Stimulated activated CD4-positive, alpha-beta T cell treated with anti-CD3 and anti-CD28 coated beads, TNF-alpha, amount 100 ng/mL, for 4 hours (primary cell): ENCODE data around the gene PPP6R2.

Experiments
- DNase-seq, 3 experiments: peaks; one replicate each; pipeline ENCODE4 v3.0.0-alpha.2; 2020; ENCODE audit warnings: low read depth in 3 of 3

PPP6R2 gene

GRCh38 chr22:50467773-50468440, 124.8 kb downstream of the PPP6R2 start:
- no peak for DNase-seq

DNA sequence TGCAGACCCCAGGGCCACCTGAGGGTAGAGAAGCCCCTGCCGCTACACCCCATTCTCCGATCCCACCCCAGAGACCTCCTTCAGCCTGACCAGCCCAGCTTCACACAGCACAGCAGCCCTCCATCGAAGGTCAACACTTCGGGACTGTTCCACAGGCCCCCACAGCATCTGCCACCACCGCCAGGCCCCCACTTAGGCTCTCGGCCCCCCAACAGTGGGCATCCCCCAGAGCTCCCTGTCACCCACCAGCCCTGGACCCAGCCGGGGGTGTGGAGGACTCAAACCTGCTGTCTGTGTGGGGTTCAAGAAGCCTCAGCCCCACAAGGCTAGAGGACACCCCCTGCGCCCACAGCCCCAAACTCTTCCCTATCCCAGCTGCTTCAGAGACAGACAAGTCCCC, 125.5 kb downstream of the PPP6R2 start:
- no peak for DNase-seq

- DNase-seq: peak; percentile 77 to 95 (median 90)
Observed at GRCh38 chr22:50469377-50470305, 126.5 kb downstream of the PPP6R2 start.

DNA sequence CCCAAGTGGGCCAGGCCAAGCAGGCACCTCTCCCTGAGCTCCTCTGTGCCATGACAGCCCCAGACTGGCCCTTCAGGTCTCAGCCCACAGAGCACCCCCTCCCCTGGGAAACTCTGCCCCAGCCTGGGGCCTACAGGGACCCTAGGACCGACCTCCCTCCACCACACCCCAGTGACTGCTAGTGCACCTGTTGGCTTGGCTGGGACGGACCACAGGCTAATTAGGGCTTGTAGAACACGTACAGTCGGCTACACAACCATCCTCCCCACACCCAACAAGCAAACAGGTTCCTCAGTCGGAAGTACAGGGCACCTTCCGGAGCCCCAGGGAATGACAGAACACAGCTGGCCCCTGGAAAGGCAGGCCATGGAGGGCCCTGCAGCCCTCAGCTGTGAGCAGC, 127.4 kb downstream of the PPP6R2 start:
- no peak for DNase-seq

- DNase-seq: no peak
Observed at GRCh38 chr22:50471197-50471847, 128.2 kb downstream of the PPP6R2 start.

DNA sequence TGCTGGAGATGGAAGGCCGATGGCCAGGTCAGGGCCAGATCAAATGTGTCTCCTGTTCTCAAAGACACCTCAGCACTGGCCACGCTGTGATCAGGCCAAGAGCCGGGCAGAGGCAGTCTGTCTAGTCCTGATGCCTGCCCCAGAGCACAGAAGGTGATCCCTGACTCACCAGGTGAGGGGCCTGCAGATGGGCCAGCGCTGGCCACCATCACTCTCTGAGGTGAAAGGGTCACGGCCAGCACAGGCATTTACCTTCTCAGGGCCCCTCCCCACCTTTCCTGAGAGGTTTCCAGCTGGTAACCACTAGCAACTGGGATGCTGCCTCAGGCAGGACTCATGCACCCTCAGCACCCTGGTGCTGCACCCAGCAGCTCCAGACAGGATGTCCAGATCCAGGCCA, 128.8 kb downstream of the PPP6R2 start:
- DNase-seq: no peak

DNA sequence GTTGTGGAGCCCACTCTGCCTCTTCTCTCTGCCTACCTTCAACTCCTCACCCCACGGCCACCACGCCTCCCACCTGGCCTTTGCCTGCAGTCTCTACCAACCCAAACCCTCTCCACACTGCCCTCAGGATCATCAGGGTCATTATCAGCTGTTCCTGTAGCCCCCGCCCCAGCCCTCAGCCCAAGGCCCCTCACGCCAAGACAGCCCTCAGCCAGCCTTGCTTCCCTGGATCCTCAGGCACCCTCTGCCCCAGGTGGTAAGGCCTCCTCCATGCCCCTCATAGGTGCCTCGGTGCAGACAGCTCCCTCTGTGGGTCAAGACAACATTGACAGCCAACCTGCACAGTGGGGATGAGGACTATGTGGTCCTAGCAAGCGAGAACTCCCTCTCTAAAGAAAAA, 130.0 kb downstream of the PPP6R2 start:
- no peak for DNase-seq

DNA sequence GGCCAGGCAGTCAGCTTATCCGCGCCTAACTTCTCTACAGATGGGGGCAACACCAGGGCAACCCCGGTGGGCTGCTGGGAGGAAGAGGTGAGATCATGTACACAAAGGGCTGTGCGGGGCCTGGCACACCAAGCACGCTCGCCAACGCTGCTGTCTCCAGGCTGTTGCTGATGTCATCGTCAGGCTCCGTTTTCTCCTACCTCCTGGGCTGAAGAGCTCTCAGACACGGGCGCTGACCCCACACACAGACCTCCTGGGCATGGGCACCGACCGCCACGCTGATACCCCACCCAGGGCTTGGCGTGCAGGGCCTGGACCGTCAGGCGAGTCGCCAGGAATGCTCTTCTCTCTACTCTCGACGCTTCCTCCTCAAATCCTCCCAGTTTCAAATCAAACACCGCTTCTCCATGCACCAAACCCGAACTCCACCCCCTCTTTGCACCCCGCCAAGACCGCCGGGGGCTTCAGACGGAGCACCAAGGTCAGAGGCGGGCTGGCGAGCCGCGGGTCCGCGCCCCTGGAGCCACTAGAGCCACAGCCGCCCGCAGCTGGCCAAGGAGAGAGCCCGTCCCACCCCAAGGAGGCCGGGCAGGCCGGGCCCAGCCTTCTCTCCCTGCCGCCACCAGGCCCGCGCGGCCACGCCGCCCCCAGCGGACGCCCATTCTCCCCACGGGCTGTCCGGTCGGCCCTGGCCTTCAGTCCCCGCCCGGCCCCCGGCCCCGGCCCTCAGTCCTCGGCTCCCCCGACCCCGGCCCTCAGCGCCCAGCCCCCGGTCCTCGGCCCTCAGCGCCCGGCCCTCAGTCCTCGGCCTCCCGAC, 130.9 kb downstream of the PPP6R2 start:
- DNase-seq: no peak

GRCh38 chr22:50474710-50475651, 131.9 kb downstream of the PPP6R2 start, which contains the start of gene SBF1:
Gene SBF1 (minus strand): TSS chr22:50475035. CDS start chr22:50474840, 195 bp downstream.
- DNase-seq: peak; percentile 77 to 83 (median 83)

GRCh38 chr22:50475652-50476002, 132.5 kb downstream of the PPP6R2 start:
- DNase-seq: no peak

DNA sequence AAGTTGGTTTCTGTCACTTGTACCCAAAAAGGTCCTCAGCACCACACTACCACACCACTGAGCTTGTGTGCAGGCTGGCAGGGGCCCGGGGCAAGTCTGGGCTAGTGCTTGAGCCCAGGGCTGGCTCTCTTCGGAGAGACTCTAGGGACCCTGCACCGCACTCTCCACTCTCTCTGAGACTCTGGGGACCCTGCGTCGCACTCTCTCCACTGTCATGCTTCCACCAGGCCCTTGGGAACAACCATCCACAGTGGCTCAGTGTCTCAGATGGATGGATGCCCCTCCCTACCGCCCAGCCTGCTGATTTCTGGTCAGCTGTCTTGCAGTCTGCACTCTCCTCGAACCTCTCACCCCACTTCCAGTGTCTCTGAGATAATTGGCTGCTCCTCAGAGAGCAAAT, 133.7 kb downstream of the PPP6R2 start:
- no peak for DNase-seq

- DNase-seq: no peak
Observed at GRCh38 chr22:50477923-50478322, 134.8 kb downstream of the PPP6R2 start.

DNA sequence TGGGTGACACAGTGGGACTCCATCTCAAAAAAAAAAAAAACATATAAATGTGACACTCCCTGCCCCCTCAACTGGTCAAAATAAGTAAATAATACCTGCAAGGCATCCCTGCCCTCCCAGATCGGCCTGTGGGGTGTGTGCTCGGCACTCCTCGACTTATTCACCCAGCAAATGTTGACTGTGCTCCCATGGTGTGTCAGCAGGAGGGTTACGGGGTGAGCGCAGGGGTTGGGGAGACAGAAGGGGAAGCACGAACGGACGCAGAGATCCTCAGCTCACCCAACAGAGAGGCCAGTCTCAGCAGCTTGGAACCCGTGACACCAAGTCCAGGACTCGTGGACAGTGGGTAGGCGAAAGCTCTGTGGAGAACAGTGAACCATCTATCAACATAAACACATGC, 136.6 kb downstream of the PPP6R2 start:
- DNase-seq: no peak

GRCh38 chr22:50481045-50481439, 137.9 kb downstream of the PPP6R2 start:
- DNase-seq: no peak

DNA sequence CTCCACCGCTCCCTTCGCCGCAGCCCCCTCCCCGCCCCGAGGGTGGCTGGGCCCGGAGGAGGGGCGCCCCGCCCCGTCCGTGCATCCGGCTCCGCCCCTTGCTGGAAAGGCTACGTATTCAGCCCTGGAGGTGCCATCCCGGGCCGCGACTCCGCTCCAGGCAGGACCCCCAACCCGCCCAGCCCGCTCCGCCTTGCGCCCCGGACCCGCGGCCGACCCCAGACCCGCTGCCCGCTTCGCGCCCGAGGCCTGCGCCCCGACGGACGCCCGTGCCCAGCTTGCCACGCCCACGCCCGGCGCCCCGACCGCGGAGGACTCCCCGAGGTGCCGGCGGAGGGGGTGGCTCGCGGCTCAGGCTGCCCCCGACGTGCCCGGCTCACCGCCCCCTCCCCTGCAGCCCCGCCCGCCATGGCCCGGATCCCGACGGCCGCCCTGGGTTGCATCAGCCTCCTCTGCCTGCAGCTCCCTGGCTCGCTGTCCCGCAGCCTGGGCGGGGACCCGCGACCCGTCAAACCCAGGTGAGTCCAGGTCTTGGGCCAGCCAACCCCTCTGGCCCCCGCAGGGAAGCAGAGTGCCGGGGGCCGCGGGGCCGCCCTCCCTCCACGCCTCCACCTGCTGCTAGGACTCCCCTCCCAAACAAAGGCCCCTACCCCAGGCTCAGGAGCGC, 138.4 kb downstream of the PPP6R2 start, which contains the start of gene ADM2:
ADM2 (plus strand) TSS at position 104 of the 667 bp plus-strand sequence; CDS start at position 409, 305 bp downstream.
- DNase-seq: peak; percentile 41 to 55 (median 52)

DNA sequence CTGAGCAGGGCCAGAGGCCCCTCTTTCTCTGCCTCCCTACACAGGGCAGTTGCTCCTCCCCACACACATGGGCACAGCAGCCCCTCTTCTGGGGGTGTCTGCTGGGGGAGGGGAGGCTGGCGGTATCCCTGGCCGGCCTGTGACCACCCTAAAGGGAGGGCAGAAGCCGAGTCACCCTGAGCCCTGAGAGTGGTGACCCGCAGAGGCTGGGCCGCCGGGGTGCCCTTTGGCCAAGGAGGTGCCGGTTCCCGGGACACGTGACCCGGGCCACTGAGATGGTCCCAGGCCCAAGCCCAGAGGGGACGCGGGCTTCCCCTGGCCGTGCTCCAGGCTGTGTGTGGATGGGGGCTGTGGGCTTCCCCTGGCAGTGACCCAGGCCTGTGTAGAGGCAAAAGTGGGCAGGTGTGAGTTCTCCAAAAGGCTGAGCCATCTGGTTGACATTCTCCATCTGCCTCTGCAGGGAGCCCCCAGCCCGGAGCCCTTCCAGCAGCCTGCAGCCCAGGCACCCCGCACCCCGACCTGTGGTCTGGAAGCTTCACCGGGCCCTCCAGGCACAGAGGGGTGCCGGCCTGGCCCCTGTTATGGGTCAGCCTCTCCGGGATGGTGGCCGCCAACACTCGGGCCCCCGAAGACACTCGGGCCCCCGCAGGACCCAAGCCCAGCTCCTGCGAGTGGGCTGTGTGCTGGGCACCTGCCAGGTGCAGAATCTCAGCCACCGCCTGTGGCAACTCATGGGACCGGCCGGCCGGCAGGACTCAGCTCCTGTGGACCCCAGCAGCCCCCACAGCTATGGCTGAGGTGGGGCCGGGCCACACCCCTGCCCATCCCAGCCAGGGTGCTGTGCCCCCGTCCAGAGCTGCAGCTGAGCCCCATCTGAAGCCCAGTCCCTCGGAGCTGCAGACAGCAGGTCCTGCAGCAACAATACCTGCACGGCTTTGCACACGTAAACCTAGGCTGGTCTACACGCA, 139.3 kb downstream of the PPP6R2 start:
- no peak for DNase-seq

- DNase-seq: no peak
Observed at GRCh38 chr22:50483106-50483505, 140.0 kb downstream of the PPP6R2 start.

DNA sequence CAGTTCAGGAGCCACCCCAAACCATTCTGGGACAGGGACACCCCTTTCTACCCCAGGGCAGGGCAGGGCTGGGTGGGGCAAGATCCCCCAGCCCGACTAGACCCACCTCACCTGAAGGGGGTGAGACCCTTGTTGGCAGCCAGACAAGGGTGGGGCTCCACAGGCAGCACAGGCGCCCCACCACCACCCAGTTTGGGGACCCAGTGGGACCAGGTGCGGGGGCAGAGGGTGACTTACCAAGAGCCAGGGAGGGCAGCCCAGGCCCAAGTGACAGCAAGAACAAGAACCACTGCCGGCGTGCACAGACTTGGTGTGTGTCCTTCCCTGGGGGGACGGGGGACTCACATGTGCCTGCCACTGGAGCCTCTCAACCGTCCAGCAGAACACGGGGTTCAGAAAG, 140.4 kb downstream of the PPP6R2 start:
- DNase-seq: no peak
